Stimulated activated CD8-positive, alpha-beta memory T cell treated with anti-CD3 and anti-CD28 coated beads, Interleukin-2, amount 100 ng/mL, for 48 hours (primary cell): ENCODE results near the gene TGFBR3L.
"Not testable (repeated sequence)": the region's sequence is repeated elsewhere in the genome, so short reads cannot be mapped to it uniquely, and the experiment has no call there.

Source experiments
- DNase-seq, 2 donors: peaks; one replicate each; pipeline ENCODE4 v3.0.0-alpha.2; 2020; ENCODE audit warnings: low read depth in 2 of 2

TGFBR3L gene

GRCh38 chr19:7879836-7880235 lies 34.8 kb upstream of the TGFBR3L start:
- DNase-seq, result no peak

- no peak for DNase-seq
Measured at GRCh38 chr19:7881910-7882309, 32.7 kb upstream of the TGFBR3L start.

- no peak for DNase-seq
Measured at GRCh38 chr19:7883105-7883504, 31.5 kb upstream of the TGFBR3L start.

GRCh38 chr19:7883796-7884570 lies 30.6 kb upstream of the TGFBR3L start:
- DNase-seq, result no peak

- DNase-seq, result no peak
Measured at GRCh38 chr19:7885818-7886217, 28.8 kb upstream of the TGFBR3L start.

GRCh38 chr19:7887408-7888144 lies 27.1 kb upstream of the TGFBR3L start:
- no peak for DNase-seq

- DNase-seq, result peak in 1 of 2 donors; percentile 50
Measured at GRCh38 chr19:7888145-7888825, 26.3 kb upstream of the TGFBR3L start, which contains the start of gene LRRC8E. Gene LRRC8E, plus strand, starts transcription at chr19:7888510. Its CDS starts 7,094 bp downstream, at chr19:7895604.

GRCh38 chr19:7888826-7889217 lies 25.8 kb upstream of the TGFBR3L start:
- no peak for DNase-seq

- DNase-seq, result not testable (repeated sequence)
Measured at GRCh38 chr19:7893362-7894101, 21.1 kb upstream of the TGFBR3L start.

GRCh38 chr19:7894612-7895309 lies 19.9 kb upstream of the TGFBR3L start:
- DNase-seq, result no peak

GRCh38 chr19:7895565-7895964 lies 19.1 kb upstream of the TGFBR3L start:
- DNase-seq, result no peak

GRCh38 chr19:7897292-7897691 lies 17.3 kb upstream of the TGFBR3L start:
- no peak for DNase-seq

GRCh38 chr19:7898967-7899366 lies 15.7 kb upstream of the TGFBR3L start:
- DNase-seq, result no peak

GRCh38 chr19:7899751-7900378 lies 14.8 kb upstream of the TGFBR3L start:
- DNase-seq, result no peak

- no peak for DNase-seq
Measured at GRCh38 chr19:7900401-7900870, 14.2 kb upstream of the TGFBR3L start.

- DNase-seq, result no peak
Measured at GRCh38 chr19:7900931-7901330, 13.7 kb upstream of the TGFBR3L start.

- DNase-seq, result no peak
Measured at GRCh38 chr19:7901337-7901736, 13.3 kb upstream of the TGFBR3L start.

GRCh38 chr19:7902796-7903243 lies 11.8 kb upstream of the TGFBR3L start:
- no peak for DNase-seq

- DNase-seq, result peak; percentile 100
Measured at GRCh38 chr19:7903244-7904073, 11.2 kb upstream of the TGFBR3L start, which contains the start of gene MAP2K7. Gene MAP2K7, plus strand, starts transcription at chr19:7903877. Its CDS starts 68 bp downstream, at chr19:7903945.
